ENCODE results near the gene MIB1.
"Not testable (repeated sequence)": the region's sequence is repeated elsewhere in the genome, so short reads cannot be mapped to it uniquely, and the experiment has no call there.

MIB1 gene

DNA sequence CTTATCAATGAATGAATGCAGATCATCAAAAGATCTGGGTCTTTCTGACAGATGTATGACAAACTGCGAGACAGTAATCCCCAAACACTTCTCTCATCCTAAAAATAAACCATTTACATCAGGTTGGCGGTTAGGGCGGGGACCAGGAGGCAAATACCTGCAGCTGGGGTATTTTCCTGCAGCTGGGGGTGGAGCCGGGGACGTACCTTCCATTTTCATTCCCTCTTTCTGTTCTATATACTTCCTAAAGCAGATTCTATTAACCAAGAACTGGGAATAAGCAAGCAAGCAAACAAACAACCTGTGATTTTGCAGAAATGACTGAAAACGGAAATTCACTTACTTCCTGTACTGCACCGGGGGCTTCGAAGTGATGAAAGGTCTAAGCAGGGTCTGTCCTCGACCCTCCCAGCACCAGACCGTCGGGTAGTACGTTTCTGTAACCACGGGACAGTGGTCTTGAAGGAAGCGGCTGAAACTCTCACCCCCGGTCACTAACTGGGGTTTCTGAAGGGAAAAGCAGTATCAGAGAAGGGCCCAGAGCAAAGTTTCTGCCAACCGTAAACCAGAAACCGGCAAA is 37.3 kb upstream of the MIB1 start:
- Mint-ChIP-seq H3K27ac (no peak overlapping the region), H3K27me3 (ENCODE audit: low read depth, poor library complexity) (peaks cover 6% of the 10 kb centered on the region), H3K4me1 (peaks cover 17% of the 10 kb centered on the region), H3K9me3 (peaks cover 21% of the 10 kb centered on the region), H3K36me3 (ENCODE audit: low read depth) (peaks cover 24% of the 10 kb centered on the region), H3K4me3 (peak overlapping the region; percentile 89)
- TF ChIP-seq, protein P1, sequence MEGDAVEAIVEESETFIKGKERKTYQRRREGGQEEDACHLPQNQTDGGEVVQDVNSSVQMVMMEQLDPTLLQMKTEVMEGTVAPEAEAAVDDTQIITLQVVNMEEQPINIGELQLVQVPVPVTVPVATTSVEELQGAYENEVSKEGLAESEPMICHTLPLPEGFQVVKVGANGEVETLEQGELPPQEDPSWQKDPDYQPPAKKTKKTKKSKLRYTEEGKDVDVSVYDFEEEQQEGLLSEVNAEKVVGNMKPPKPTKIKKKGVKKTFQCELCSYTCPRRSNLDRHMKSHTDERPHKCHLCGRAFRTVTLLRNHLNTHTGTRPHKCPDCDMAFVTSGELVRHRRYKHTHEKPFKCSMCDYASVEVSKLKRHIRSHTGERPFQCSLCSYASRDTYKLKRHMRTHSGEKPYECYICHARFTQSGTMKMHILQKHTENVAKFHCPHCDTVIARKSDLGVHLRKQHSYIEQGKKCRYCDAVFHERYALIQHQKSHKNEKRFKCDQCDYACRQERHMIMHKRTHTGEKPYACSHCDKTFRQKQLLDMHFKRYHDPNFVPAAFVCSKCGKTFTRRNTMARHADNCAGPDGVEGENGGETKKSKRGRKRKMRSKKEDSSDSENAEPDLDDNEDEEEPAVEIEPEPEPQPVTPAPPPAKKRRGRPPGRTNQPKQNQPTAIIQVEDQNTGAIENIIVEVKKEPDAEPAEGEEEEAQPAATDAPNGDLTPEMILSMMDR (IDR thresholded peaks at IDR 0.05) = no peak
- DNase-seq = no peak

DNA sequence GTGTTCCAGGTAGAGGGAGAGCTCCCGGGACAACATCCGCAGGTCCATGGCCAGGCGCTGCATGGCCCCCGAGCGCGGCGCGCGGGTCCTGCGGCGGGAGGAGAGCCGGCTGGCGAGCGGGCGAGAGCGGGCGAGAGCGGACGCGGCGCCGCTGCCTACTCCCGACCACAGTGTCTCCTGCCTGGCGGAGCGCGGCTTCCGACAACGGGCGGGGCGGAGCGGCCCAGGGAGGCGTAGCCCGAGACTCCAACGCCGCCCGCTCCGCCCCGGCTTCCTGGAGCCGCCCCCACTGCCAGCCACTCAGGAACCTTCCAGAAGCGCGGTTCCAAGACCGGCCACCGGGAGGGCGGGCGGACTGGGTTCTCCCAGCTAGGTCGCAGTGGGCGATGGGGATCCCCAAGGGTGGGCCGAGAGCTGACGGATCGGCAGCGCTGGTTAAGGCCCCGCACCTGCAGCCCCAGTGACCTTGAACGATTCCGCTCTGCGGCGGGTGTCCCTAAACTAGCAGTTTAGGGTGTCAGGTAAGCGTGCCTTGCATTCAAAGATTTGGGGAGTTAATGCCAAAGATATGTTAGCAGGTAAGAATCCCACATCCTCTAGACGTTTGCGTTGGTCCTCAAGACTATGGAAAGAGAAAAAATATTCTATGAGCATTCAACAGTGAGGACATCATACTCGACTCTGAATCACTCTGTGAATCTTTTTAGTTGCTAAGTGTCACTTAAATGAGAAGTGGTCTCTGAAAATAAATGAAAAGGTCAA is 35.8 kb upstream of the MIB1 start, which contains the start of gene ABHD3:
Gene ABHD3 (minus strand): TSS at position 172 of the 762 bp plus-strand sequence. CDS start 109 bp downstream, at position 63.
- TF ChIP-seq, protein P1 (IDR thresholded peaks at IDR 0.05) = peak; percentile 32
- Mint-ChIP-seq H3K9me3 (peaks cover 21% of the 10 kb centered on the region), H3K27me3 (ENCODE audit: low read depth, poor library complexity) (peaks cover 6% of the 10 kb centered on the region), H3K27ac (no peak within 1 kb of the TSS), H3K4me3 (peak within 1 kb of the TSS; percentile 89), H3K4me1 (peaks cover 17% of the 10 kb centered on the region), H3K36me3 (ENCODE audit: low read depth) (peaks cover 15% of the 10 kb centered on the region)
- DNase-seq = peak; percentile 91

DNA sequence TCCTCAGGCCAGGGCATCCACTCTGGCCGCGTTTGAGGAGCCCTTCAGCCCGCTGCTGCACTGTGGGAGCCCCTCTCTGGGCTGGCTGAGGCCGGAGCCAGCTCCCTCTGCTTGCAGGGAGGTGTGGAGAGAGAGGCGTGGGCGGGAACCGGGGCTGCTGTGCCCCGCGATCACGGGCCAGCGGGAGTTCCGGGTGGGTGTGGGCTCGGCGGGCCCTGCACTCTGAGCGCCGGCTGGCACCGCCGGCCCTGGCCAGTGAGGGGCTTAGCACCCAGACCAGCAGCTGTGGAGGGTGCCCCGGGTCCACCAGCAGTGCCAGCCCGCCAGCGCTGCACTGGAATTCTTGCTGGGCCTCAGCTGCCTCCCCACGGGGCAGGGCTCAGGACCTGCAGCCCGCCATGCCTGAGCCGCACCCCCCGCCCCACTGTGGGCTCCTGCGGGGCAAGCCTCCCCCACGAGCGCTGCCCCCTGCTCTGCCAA is 34.2 kb upstream of the MIB1 start:
- H3K9me3 Mint-ChIP-seq = peaks cover 21% of the 10 kb centered on the region
- no peak overlapping the region for H3K4me3 Mint-ChIP-seq
- TF ChIP-seq, protein P1 (IDR thresholded peaks at IDR 0.05) = no peak
- H3K4me1 Mint-ChIP-seq = peaks cover 17% of the 10 kb centered on the region
- H3K27me3 Mint-ChIP-seq (ENCODE audit: low read depth, poor library complexity) = peaks cover 7% of the 10 kb centered on the region
- no peak overlapping the region for H3K27ac Mint-ChIP-seq
- H3K36me3 Mint-ChIP-seq (ENCODE audit: low read depth) = peaks cover 15% of the 10 kb centered on the region
- no peak for DNase-seq

DNA sequence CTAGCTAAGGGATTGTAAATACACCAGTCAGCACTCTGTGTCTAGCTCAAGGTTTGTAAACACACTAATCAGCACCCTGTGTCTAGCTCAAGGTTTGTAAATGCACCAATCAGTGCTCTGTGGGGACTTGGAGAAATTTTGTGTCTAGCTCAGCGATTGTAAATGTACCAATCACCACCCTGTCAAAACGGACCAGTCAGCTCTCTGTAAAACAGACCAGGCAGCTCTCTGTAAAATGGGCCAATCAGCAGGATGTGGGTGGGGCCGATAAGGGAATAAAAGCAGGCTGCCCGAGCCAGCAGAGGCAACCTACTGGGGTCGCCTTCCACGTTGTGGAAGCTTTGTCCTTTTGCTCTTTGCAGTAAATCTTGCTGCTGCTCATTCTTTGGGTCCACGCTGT is 33.5 kb upstream of the MIB1 start:
- H3K4me3 Mint-ChIP-seq, H3K27ac Mint-ChIP-seq, DNase-seq: not testable (repeated sequence)
- Mint-ChIP-seq H3K9me3 (peaks cover 21% of the 10 kb centered on the region), H3K36me3 (ENCODE audit: low read depth) (peaks cover 15% of the 10 kb centered on the region), H3K4me1 (peaks cover 17% of the 10 kb centered on the region), H3K27me3 (ENCODE audit: low read depth, poor library complexity) (peaks cover 13% of the 10 kb centered on the region)

DNA sequence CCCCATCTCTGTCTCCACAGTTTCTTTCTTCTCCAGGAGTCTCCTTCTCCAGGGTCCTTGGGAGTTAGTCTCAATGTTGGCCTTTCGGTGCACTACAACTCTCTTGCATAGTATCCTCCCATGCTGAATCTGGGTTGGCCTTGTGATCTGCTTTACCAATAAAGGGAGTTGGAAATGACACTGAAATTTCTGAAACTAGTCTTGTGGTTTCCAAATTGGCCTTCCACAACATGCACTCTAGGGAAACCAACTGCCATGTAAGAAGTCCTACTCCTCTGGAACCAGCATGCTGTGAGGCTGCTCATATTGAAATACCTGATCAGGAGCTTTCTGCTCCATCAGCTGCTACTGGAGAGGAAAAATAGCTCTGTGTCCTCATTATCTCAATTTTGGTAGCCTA is 26.1 kb upstream of the MIB1 start:
- H3K27me3 Mint-ChIP-seq (ENCODE audit: low read depth, poor library complexity) = peaks cover 21% of the 10 kb centered on the region
- no peak overlapping the region for H3K27ac Mint-ChIP-seq
- TF ChIP-seq, protein P1 (IDR thresholded peaks at IDR 0.05) = no peak
- H3K36me3 Mint-ChIP-seq (ENCODE audit: low read depth) = no peaks in the 10 kb centered on the region
- no peak overlapping the region for H3K4me3 Mint-ChIP-seq
- no peaks in the 10 kb centered on the region for H3K4me1 Mint-ChIP-seq
- no peak for DNase-seq
- H3K9me3 Mint-ChIP-seq = peaks cover 25% of the 10 kb centered on the region

DNA sequence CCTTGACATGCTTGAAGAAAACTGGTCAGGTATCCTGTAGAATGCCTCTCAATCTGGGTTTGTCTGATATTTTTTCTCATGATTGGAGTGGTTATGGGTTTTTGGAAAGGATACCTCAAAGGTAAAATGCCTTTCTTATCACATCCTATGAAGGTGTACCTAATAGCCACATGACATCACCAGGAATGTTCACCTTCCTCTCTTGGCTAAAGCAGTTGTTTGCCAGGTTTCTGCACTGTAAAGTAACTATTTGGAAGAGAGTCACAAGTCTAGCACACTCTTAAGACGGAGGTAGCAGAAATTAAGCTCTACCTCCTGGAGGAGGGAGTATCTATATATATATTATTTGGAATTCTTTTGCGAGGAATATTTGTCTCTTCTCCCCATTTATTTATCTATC is 17.9 kb upstream of the MIB1 start:
- Mint-ChIP-seq H3K36me3 (ENCODE audit: low read depth) (no peaks in the 10 kb centered on the region), H3K27me3 (ENCODE audit: low read depth, poor library complexity) (peaks cover 25% of the 10 kb centered on the region), H3K4me3 (no peak overlapping the region), H3K9me3 (peaks cover 3% of the 10 kb centered on the region), H3K27ac (no peak overlapping the region), H3K4me1 (peaks cover 5% of the 10 kb centered on the region)
- DNase-seq = no peak
- TF ChIP-seq, protein P1 (IDR thresholded peaks at IDR 0.05) = no peak
